NCI-H1694 treated with DMSO at 0.1 percent for 48 hours (cell line): ENCODE data around the gene GATAD2A.

Experiments
- DNase-seq: peaks from one replicate; lab custom pipeline; 2025; lab: John Stamatoyannopoulos, UW

GATAD2A gene

GRCh38 chr19:19488875-19489690 is 83.6 kb downstream of the GATAD2A start:
- DNase-seq: no peak

- DNase-seq: no peak
Observed at GRCh38 chr19:19489804-19490204, 84.3 kb downstream of the GATAD2A start.

GRCh38 chr19:19490214-19490968 is 84.9 kb downstream of the GATAD2A start:
- peak; percentile 61 for DNase-seq

- no peak for DNase-seq
Observed at GRCh38 chr19:19491321-19492025, 86.0 kb downstream of the GATAD2A start.

GRCh38 chr19:19492026-19492610 is 86.6 kb downstream of the GATAD2A start:
- DNase-seq: no peak

- no peak for DNase-seq
Observed at GRCh38 chr19:19493841-19494546, 88.5 kb downstream of the GATAD2A start.

GRCh38 chr19:19495614-19496603 is 90.4 kb downstream of the GATAD2A start:
- no peak for DNase-seq

- no peak for DNase-seq
Observed at GRCh38 chr19:19498255-19498991, 92.9 kb downstream of the GATAD2A start.

- DNase-seq: no peak
Observed at GRCh38 chr19:19499272-19499995, 94.0 kb downstream of the GATAD2A start.

- DNase-seq: no peak
Observed at GRCh38 chr19:19500975-19501644, 95.6 kb downstream of the GATAD2A start.

- no peak for DNase-seq
Observed at GRCh38 chr19:19501798-19502197, 96.3 kb downstream of the GATAD2A start.

GRCh38 chr19:19502281-19502680 is 96.8 kb downstream of the GATAD2A start:
- no peak for DNase-seq

GRCh38 chr19:19502808-19503602 is 97.5 kb downstream of the GATAD2A start:
- DNase-seq: no peak

- DNase-seq: no peak
Observed at GRCh38 chr19:19504754-19505668, 99.5 kb downstream of the GATAD2A start.

- no peak for DNase-seq
Observed at GRCh38 chr19:19505669-19506326, 100.3 kb downstream of the GATAD2A start.

- no peak for DNase-seq
Observed at GRCh38 chr19:19506592-19506991, 101.1 kb downstream of the GATAD2A start.
